Measurements from ENCODE around the gene MLLT6. TPM values are rescaled to one million over a fixed set of nuclear protein-coding genes. Genes with fewer than 3 reads are reported as not detected.
A peak's percentile ranks its signal among the peaks of the same experiment; 100 is the strongest.

The MLLT6 gene
- total and polyA plus RNA-seq, 2 of the 13 experiments (the other 11 are each of a cell fraction or from before 2014, with no cell fraction given): 50.7 to 69.5 TPM

DNA sequence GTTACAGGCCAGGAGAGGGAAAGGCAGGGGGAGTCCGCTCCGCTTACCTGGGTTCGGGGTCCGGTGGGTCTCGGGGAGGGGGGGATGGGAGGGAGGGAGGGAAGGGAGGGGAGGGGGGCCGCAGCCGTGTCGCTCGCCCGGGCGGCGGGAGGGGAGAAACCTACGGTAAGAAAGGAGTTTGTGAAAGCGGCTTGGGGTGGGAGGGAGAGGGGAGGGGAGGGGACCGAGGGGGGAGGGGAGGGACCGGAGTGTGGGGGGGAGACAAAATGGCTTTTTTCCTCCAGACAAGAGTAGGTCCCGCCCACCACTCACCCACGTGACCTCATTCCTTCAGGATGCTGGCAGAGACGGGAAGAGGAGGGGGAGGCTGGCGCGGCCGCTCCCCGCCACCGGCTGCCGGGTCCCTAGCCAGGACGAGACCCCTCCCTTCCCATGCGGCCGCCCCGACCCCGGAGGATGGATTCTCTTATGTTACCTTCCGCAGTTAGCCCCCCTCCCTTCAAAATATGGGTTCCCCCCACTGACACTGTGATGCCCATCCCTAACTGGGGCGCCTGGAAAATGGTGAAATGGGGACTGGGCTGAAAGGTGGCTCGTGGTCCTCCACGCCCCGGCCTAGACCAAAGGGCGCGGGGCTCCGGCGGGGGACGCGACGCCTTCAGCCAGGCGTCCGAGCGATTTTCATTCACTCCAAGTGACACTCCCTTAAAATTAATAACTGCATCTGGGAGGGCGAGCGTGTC lies 43.2 kb downstream of the MLLT6 start, which contains the start of gene PCGF2:
PCGF2 (minus strand) TSS at position 188 of the 743 bp plus-strand sequence. CDS start 7,934 bp downstream, outside the sequence.
- Histone ChIP-seq H3K4me3 (replicated peaks in 1 of 3; ENCODE audit: insufficient read depth in 1 of 3, low read depth in 2 of 3, low read length in 3 of 3) (peak within 1 kb of the TSS; percentile 84 to 94 (median 93)), H3K9ac (ENCODE audit: insufficient read depth, low read depth, low read length) (peak within 1 kb of the TSS; percentile 85), H3K9me3 (ENCODE audit: low read length) (no peaks in the 10 kb centered on the region), H2AFZ (ENCODE audit: low read length) (no peak within 1 kb of the TSS), H3K27me3 (ENCODE audit: control insufficient read depth in 1 of 2, insufficient read depth in 2 of 2, low read length in 2 of 2) (no peaks in the 10 kb centered on the region; a peak in 1 of 5 replicates), H3K4me2 (ENCODE audit: low read depth, low read length) (peak within 1 kb of the TSS; percentile 92), H3K36me3 (replicated peaks in 1 of 2; ENCODE audit: control insufficient read depth in 1 of 2, insufficient read depth in 2 of 2, low read length in 2 of 2) (no peaks in the 10 kb centered on the region; a peak in 1 of 5 replicates), H4K20me1 (ENCODE audit: insufficient read depth, low read length) (peaks cover 4% of the 10 kb centered on the region; the same call in 1 of the 2 replicates), H3K79me2 (ENCODE audit: insufficient read depth, low read length) (peaks cover 46% of the 10 kb centered on the region), H3K27ac (ENCODE audit: extremely low read length, insufficient read depth, low read length) (peak within 1 kb of the TSS; percentile 84), H3K4me1 (ENCODE audit: insufficient read depth, low read length) (peaks cover 52% of the 10 kb centered on the region)
- peak; percentile 89 for DNase-seq (ENCODE audit: low spot score)
- in situ Hi-C loops (cut with HindIII; ENCODE audit: extremely low pct_ligation_motif_present, low pct_unique_long_range_greater_than_20kb) (no loop called here), intact Hi-C loops (cut with micrococcal nuclease; ENCODE audit: unreplicated experiment) (loop anchor here (2.0 kb wide), 1 partner anchor 18 kb away; the partner anchor contains the start of gene CISD3)
- no TSS peak for BruUV-seq (replicated peaks)
- POLR2A ChIA-PET: interaction anchor here (1.3 to 4.4 kb wide), 3 partner anchors 17 to 122 kb away, joined by 6 to 57 read pairs (median 30); partner anchors contain the start of genes CISD3 and LASP1
- CTCF ChIA-PET (ENCODE audit: low intra/inter-chr PET ratio, low total read pairs): interaction anchor here (2.5 kb wide), 1 partner anchor 14 kb away, joined by 6 read pairs; no protein-coding TSS in a partner anchor
- under 1% methylated on average over 47 of the region's 47 CpGs for WGBS (ENCODE audit: low lambda C conversion rate)
- no peak for ATAC-seq
- no peak for FAIRE-seq
- no peak for TF ChIP-seq ZFYVE20 (CRISPR knock-in tag; IDR thresholded peaks at IDR 0.05; ENCODE audit: borderline replicate concordance, low read depth)
- peak; percentile 33 for TF ChIP-seq XRCC5 (optimal IDR thresholded peaks at IDR 0.05; ENCODE audit: low read length)
- TF ChIP-seq PCBP2 (optimal IDR thresholded peaks at IDR 0.05; ENCODE audit: low read depth, low read length, poor library complexity, severe bottlenecking): peak; percentile 46
- TF ChIP-seq, protein P1, sequence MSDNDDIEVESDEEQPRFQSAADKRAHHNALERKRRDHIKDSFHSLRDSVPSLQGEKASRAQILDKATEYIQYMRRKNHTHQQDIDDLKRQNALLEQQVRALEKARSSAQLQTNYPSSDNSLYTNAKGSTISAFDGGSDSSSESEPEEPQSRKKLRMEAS (IDR thresholded peaks at IDR 0.05): 0 out of 2 replicates have a peak, but pooled peaks have one; percentile 54
- no peak for TF ChIP-seq ERF (CRISPR knock-in tag; IDR thresholded peaks at IDR 0.05)
- TF ChIP-seq SOX13 (IDR thresholded peaks at IDR 0.05): no peak
- TF ChIP-seq SOX13 (CRISPR knock-in tag; conservative IDR thresholded peaks at IDR 0.05 in 1 of 2, IDR thresholded peaks at IDR 0.05 in 1 of 2): peak in 1 of 2 experiments; percentile 19; a peak in 1 of 4 replicates
- TF ChIP-seq TEAD3 (CRISPR knock-in tag; optimal IDR thresholded peaks at IDR 0.05; ENCODE audit: borderline replicate concordance): peak; percentile 68
- TF ChIP-seq, protein P2, sequence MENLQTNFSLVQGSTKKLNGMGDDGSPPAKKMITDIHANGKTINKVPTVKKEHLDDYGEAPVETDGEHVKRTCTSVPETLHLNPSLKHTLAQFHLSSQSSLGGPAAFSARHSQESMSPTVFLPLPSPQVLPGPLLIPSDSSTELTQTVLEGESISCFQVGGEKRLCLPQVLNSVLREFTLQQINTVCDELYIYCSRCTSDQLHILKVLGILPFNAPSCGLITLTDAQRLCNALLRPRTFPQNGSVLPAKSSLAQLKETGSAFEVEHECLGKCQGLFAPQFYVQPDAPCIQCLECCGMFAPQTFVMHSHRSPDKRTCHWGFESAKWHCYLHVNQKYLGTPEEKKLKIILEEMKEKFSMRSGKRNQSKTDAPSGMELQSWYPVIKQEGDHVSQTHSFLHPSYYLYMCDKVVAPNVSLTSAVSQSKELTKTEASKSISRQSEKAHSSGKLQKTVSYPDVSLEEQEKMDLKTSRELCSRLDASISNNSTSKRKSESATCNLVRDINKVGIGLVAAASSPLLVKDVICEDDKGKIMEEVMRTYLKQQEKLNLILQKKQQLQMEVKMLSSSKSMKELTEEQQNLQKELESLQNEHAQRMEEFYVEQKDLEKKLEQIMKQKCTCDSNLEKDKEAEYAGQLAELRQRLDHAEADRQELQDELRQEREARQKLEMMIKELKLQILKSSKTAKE (CRISPR knock-in tag; IDR thresholded peaks at IDR 0.05; ENCODE audit: borderline replicate concordance): 0 out of 2 replicates have a peak, but pooled peaks have one; percentile 9
- no peak for TF ChIP-seq KLF12 (CRISPR knock-in tag; IDR thresholded peaks at IDR 0.05; ENCODE audit: borderline replicate concordance)
- TF ChIP-seq CBFB (CRISPR knock-in tag; IDR thresholded peaks at IDR 0.05): no peak
- no peak for TF ChIP-seq ZNF331 (CRISPR knock-in tag; IDR thresholded peaks at IDR 0.05)
- 0 out of 2 replicates have a peak, but pooled peaks have one; percentile 42 for TF ChIP-seq SP5 (CRISPR knock-in tag; IDR thresholded peaks at IDR 0.05; ENCODE audit: borderline replicate concordance, low read depth)
- TF ChIP-seq, protein P3, sequence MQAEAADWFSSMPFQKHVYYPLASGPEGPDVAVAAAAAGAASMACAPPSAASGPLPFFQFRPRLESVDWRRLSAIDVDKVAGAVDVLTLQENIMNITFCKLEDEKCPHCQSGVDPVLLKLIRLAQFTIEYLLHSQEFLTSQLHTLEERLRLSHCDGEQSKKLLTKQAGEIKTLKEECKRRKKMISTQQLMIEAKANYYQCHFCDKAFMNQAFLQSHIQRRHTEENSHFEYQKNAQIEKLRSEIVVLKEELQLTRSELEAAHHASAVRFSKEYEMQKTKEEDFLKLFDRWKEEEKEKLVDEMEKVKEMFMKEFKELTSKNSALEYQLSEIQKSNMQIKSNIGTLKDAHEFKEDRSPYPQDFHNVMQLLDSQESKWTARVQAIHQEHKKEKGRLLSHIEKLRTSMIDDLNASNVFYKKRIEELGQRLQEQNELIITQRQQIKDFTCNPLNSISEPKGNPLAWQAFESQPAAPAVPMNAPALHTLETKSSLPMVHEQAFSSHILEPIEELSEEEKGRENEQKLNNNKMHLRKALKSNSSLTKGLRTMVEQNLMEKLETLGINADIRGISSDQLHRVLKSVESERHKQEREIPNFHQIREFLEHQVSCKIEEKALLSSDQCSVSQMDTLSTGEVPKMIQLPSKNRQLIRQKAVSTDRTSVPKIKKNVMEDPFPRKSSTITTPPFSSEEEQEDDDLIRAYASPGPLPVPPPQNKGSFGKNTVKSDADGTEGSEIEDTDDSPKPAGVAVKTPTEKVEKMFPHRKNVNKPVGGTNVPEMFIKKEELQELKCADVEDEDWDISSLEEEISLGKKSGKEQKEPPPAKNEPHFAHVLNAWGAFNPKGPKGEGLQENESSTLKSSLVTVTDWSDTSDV (CRISPR knock-in tag; IDR thresholded peaks at IDR 0.05): peak; percentile 70; the same call in 1 of the 2 replicates
- TF ChIP-seq PHF20 (CRISPR knock-in tag; IDR thresholded peaks at IDR 0.05): no peak; the same call in 1 of the 2 replicates
- peak; percentile 50 for TF ChIP-seq YY1 (IDR thresholded peaks at IDR 0.05; ENCODE audit: insufficient read depth, insufficient replicate concordance, low read depth, low read length)

Data from HepG2 (cell line).